Measurements from ENCODE around the gene TEX28. TPM values are rescaled to one million over a fixed set of nuclear protein-coding genes. Genes with fewer than 3 reads are reported as not detected.

Gene TEX28
- total and polyA plus RNA-seq, 2 experiments from 2014 or later, result not detected

GRCh38 chrX:154327038-154327820 lies 32.3 kb upstream of the TEX28 start:
- no peak for ATAC-seq

More at GRCh38 chrX:154327038-154327820, 32.3 kb upstream of the TEX28 start:
- H3K4me2 ChIP-seq, result no peak overlapping the region
- no peak for DNase-seq (ENCODE audit: low spot score)
- H3K4me3 ChIP-seq, result no peak overlapping the region
- no peaks in the 10 kb centered on the region for H3K27me3 ChIP-seq (ENCODE audit: insufficient read depth)
- TF ChIP-seq ZNF462 (CRISPR knock-in tag; IDR thresholded peaks at IDR 0.05) (no peak), ZNF114 (CRISPR knock-in tag; IDR thresholded peaks at IDR 0.05) (no peak), JUNB (IDR thresholded peaks at IDR 0.05; ENCODE audit: unreplicated experiment) (no peak), NANOG (IDR thresholded peaks at IDR 0.05; ENCODE audit: borderline replicate concordance) (no peak), CREB1 (CRISPR knock-in tag; IDR thresholded peaks at IDR 0.05; ENCODE audit: low read depth) (no peak), ETS1 (IDR thresholded peaks at IDR 0.05) (no peak), POLR2AphosphoS5 (IDR thresholded peaks at IDR 0.05; ENCODE audit: low read depth) (no peak), STAT1 (IDR thresholded peaks at IDR 0.05; ENCODE audit: unreplicated experiment) (no peak), ZNF331 (CRISPR knock-in tag; IDR thresholded peaks at IDR 0.05; ENCODE audit: low read depth) (no peak), EZH2 (IDR thresholded peaks at IDR 0.05; ENCODE audit: low read depth, unreplicated experiment) (no peak), EZH2phosphoT487 (IDR thresholded peaks at IDR 0.05; ENCODE audit: unreplicated experiment) (no peak), CTCF (conservative IDR thresholded peaks at IDR 0.05; ENCODE audit: low read depth in 2 of 2) (no peak), REST (IDR thresholded peaks at IDR 0.05; ENCODE audit: unreplicated experiment) (no peak)
- H3K4me1 Mint-ChIP-seq, result peaks cover 2% of the 10 kb centered on the region; the same call in 1 of the 3 replicates
- H3K27me3 Mint-ChIP-seq (ENCODE audit: insufficient read depth, low read depth, poor library complexity), result peaks cover 2% of the 10 kb centered on the region
- H3K9me3 Mint-ChIP-seq, result no peaks in the 10 kb centered on the region; the same call in 1 of the 3 replicates
- H3K27ac ChIP-seq (ENCODE audit: low read depth), result no peak overlapping the region
- no peaks in the 10 kb centered on the region for H3K36me3 Mint-ChIP-seq (ENCODE audit: low read depth)
- H3K27ac Mint-ChIP-seq, result no peak overlapping the region
- H3K36me3 ChIP-seq (ENCODE audit: insufficient read depth), result no peaks in the 10 kb centered on the region
- no peaks in the 10 kb centered on the region for H3F3A ChIP-seq (replicated peaks; ENCODE audit: low read depth)
- no peaks in the 10 kb centered on the region for H3K4me1 ChIP-seq (ENCODE audit: insufficient read depth)
- H2AFZ ChIP-seq, result no peak overlapping the region
- no peaks in the 10 kb centered on the region for H3K79me2 ChIP-seq (replicated peaks; ENCODE audit: insufficient read depth)
- H4K20me1 ChIP-seq (replicated peaks; ENCODE audit: insufficient read depth), result no peaks in the 10 kb centered on the region
- no peaks in the 10 kb centered on the region for H3K9me2 ChIP-seq (ENCODE audit: insufficient read depth)
- no peak overlapping the region for H3K4me3 Mint-ChIP-seq
